Activated naive CD4-positive, alpha-beta T cell (primary cell): ENCODE measurements around the gene PARD3.
"Not testable (repeated sequence)": the region's sequence is repeated elsewhere in the genome, so short reads cannot be mapped to it uniquely, and the experiment has no call there.

ENCODE experiments used
- DNase-seq, 4 experiments: peaks; one replicate each; lab custom pipeline; 2025; lab: John Stamatoyannopoulos, UW

The PARD3 gene

GRCh38 chr10:34797155-34797554 lies 17.9 kb downstream of the PARD3 start:
- DNase-seq: no peak

DNA sequence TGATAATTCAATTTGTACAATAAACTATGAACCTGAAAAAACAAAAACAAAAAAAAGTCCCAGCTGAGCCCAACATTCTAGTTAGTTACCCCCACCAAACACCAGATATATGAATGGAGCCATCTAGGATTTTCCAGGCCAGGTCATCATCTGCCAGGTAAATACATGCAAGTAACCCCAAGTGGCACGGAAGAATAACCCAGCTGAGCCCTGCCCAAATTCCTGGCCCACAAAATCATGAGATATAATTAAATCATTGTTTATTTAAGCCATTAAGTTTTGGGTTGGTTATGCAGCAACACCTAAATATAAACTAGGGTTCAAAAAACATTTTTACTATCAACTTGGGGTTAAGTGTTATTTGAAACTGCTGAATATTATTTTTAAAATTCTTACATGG lies 19.0 kb downstream of the PARD3 start:
- no peak for DNase-seq

DNA sequence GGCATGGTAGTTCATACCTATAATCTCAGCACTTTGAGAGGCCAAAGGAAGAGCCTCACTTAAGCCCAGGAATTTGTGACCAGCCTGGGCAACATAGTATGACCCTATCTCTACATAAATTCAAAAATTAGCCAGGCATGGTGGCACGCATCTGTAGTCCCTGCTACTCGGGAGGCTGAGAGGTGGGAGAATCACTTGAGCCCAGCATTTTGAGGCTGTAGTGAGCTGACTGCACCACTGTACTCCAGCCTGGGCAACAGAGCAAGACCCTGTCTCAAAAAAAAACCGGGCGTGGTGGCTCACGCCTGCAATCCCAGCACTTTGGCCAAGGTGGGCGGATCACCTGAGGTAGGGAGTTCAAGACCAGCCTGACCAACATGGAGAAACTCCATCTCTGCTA lies 19.8 kb downstream of the PARD3 start:
- no peak for DNase-seq

- DNase-seq: no peak
Observed at GRCh38 chr10:34794835-34795234, 20.3 kb downstream of the PARD3 start.

DNA sequence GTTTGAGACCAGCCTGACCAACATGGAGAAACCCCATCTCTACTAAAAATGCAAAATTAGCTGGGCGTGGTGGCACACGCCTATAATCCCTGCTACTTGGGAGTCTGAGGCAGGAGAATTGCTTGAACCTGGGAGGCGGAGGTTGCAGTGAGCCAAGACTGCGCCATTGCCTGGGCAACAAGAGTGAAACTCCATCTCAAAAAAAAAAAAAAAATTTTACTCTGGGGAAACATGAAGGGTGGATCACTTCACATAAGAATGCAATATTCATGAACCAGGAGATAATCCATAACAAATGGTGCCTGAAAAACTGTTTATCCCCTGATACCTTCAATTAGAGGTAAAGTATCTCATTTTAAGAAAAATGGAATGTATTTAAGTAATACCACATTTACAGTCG lies 21.5 kb downstream of the PARD3 start:
- not testable (repeated sequence) for DNase-seq

DNA sequence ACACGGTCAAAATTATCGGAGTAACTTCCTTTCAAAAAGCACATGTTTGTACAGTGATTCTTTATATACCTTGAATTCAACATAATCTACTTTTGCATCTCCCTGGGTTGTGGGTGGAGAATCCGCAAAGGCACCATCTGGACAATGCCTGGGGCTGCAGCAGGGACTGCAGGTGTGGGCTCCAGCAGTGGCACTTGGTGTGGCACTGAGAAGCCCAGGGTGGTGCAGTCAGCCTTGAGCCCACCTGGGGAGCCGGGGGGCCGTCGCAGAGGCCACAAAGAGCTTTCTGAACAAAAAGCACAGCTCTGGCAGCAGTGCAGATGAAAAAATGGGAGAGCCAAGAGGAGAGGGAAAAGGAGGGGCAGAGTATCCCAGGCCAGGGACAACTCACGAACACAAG lies 22.2 kb downstream of the PARD3 start:
- no peak for DNase-seq

DNA sequence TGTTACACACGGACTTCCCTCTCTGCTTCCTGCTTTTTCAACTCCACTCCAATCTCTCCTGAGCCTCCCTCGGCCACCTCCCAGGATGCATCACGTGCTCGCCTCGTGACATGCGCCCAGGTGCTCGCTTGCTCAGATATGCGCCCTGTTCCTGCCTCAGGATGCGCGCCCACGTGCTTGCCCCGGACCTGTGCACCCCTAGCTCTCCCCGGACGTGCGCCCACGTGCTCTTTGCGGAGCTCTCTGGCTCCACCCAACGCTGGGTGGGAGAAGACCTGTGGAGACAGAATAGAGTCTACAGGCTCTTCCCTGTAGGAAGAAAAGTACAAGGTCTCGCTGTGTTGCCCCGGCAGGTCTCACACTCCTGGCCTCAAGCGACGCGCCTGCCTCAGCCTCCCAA lies 23.1 kb downstream of the PARD3 start:
- DNase-seq: no peak

- no peak for DNase-seq
Observed at GRCh38 chr10:34791228-34791627, 23.9 kb downstream of the PARD3 start.

DNA sequence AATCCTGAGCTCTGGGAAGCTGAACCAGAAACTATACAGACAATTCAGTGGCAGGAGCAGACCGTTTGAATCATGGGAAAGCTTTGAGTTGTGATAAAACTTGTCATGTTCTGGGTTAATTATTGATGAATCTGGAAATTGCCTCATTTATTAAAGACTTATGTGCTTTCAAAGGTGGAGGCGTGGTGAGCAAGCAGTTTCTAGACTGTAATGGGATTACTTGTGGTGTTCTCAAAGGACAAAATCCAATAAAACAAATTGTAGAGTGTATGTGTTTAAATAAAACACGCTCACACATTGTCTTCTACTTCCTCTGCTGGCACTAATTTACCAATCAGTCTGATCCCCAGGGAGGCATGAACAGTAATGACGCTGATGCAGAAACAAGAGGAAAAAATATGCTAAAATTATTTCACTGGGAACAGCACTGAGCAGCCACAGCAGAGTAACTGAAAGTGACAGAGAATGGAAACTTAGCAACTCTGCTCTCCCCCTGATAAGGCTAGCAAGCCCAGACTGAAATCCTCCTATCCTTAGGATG lies 25.1 kb downstream of the PARD3 start:
- DNase-seq: no peak

DNA sequence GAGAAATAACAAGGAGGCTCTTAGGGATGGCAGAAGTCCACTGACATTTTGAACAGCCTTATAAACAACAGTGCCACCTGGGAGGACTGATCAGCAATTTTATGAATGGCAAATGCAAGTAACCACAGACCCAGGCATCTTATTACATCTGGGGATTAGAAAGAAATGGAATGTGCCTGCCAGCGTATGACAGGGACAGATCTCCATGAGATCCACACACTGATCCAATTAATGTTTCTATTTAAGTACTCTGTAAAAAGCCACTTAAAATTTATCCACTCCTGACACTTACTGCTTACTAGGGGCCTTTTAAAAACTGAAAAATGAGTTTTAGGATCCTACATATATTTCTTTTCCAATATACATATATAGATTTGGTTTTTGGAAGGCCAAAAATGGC lies 28.6 kb downstream of the PARD3 start:
- DNase-seq: no peak

GRCh38 chr10:34781711-34782110 lies 33.4 kb downstream of the PARD3 start:
- no peak for DNase-seq

- DNase-seq: no peak
Observed at GRCh38 chr10:34780818-34781380, 34.2 kb downstream of the PARD3 start.

GRCh38 chr10:34778237-34778636 lies 36.9 kb downstream of the PARD3 start:
- DNase-seq: no peak

DNA sequence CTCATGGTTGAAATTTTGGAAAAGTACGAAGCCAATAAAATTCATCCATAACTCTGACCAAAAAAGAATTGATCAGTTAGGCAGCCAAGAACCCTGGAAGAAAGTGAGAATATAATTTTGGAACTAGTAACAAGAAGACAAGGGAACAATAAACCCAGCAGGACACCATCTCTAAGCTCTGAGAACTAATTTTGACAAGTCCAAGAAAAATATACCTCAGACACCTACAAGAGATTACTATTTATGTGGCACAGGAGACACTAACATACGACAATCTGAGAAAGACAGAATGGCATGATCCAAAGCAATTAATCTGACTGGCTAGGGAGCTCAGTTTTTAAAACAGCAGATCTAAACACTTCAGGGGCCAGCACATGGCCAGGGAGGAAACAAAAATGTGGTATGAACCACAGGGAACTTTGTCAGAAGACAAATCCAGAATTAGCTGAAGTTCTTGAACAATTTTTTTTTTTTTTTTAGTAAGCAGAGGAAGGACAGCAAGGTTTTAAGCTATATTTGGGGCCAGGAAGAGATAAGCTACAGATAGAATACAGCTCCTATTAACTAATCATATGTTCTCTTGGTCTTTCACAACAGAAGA lies 38.9 kb downstream of the PARD3 start:
- DNase-seq: no peak

DNA sequence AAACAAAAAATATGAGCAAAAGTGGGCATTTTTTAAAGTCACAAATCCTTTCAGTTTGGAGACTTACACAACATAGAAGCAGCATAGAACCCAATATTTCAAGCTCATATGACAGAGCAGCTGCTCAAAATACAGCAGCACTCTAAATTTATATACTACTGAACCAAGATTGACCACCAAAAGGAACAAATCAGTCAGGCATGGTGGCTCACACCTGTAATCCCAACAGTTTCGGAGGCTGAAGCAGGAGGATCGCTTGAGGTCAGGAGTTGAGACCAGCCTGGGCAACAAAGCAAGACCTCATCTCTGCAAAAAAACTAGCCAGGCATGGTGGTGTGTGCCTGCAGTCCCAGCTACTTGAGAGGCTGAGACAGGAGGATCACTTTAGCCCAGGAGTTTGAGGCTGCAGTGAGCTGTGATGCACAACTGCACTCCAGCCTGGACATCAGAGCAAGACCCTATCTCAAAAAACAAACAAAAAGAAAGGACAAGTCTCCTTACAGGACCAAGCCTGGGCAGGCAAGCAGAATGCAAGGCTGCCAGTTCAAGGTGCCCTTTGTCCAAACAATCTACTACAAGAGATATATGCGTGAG lies 40.0 kb downstream of the PARD3 start:
- no peak for DNase-seq

DNA sequence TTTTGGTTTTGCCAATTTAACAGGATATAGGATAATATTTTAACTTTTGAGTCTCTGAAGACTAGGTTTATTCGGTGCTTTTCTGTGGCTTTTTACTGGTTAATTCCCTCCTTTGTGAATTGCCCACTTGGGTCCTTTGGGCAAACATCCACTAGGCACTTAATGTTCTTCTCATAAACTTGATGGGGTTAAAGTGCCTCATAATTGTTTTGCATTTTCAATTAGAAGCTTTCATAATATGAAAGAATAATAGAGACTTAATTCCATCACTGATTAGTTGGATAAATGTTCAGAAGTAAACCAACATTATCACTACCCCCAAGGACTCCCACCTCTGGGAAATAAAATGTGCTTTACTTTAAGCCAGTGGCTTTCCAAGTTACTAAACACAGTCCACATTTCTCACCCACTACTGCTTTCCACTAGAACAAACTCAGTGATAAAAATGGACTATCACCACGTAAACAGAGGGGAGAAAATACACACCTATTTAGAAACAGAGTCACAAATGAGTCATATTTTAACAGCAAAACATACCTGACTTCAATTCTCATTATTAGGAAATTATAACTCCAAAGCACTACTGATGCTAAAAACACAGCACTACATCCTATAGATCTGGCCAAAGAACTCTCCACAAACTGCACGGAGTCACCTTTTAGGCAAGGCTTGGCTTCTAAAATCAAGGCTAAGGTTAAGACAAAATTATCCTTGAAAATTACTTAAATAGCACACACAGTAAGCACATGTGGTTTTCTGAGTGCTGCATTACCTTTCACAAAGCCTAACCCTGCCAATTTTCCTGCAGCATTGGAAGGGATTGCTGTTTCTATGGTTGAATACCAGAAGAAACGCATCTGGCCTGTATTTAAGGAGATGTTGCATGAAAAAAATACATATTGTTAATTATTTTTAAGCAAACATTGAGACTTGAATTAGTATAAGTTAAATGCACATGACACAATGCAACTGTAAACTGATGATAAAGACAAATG lies 41.2 kb downstream of the PARD3 start:
- no peak for DNase-seq

DNA sequence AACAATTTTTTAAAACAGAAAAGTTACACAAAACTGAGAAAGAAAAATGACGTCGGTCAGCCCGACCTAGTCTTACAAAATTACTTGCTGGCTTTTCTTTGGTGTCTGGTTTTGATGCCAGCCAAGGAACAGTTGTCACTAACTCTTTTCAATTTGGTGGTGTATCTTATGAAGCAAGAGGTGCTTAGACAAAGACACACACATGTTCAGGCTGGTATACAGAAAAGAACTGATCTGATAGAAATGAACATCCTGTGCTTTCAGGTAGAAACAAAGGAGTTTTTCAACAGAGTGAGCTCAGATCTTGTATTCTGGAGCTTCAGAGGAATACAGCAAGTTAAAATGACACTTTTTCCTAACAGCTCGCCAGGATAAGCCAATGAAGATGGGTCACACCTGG lies 43.6 kb downstream of the PARD3 start:
- no peak for DNase-seq

- DNase-seq: no peak
Observed at GRCh38 chr10:34771106-34771505, 44.0 kb downstream of the PARD3 start.

DNA sequence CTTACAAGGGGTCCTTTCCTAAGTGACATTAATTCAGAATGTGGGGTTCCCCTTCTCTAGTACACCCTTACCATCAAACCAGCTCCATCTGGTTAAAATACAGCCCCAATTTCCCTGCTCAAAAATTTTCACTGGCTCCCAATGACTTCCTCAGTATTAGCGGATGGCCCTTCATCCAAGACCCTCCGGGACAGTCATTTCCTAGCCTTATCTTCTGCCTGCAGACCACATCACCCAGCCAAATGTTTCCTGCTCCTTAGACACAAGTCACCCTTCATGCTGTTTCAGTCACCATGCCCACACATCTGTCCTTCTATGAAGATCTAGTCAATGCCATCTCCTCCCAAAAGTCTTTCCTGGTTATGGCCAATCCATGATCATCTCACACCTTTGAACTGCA lies 45.2 kb downstream of the PARD3 start:
- DNase-seq: no peak

DNA sequence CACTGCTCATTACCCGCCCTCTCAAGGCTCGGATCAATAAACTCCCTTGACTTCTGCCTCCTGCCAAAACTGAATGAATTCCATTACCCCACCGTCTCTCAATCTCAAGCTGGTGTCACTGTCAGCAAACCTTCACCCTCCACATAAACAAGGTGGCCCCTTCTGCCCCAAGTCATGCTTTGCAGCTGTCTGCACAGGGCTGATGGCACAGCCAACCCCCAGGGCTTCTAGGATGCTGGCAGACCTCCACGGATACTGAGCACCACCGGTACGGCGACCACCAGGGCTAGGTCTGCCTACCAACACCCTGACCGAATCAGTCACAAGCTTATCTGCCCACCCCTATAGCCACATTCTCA lies 46.1 kb downstream of the PARD3 start:
- DNase-seq: no peak

DNA sequence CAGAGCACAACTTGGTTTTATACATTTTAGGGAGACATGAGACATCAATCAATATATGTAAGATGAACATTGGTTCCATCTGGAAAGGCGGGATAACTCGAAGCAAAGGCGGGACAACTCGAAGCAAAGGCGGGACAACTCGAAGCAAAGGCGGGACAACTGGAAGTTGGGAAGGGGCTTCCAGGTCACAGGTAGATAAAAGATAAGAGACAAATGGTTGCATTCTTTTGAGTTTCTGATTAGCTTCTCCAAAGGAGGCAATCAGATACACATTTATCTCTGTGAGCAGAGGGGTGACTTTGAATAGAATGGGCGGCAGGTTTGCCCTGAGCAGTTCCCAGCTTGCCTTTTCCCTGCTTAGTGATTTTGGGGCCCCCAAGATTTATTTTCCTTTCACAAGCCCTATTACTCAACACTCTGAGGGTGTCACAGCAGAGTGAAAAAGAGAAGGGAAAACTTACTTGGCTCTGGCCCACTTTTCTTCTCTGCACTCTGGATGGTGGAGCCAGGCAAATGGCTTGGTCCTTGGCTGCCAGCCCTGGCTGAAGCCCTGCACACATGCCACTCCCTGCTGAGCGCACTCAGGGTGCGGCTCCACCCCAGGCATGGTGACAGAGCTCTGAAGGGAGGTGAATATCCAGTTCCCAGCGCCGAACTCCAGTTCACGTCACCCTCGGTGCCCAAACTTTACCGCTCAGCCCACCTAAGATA lies 46.7 kb downstream of the PARD3 start:
- DNase-seq: no peak
